ENCODE data around the gene BTBD9.

Gene BTBD9

GRCh38 chr6:38194589-38194988 is 445.1 kb downstream of the BTBD9 start:
- TF ChIP-seq CTCF (IDR thresholded peaks at IDR 0.05; ENCODE audit: low read depth, low read length): no peak
- H3K27ac ChIP-seq: no peak overlapping the region

GRCh38 chr6:38194282-38194572 is 445.5 kb downstream of the BTBD9 start:
- no peak for DNase-seq
- Histone ChIP-seq H3K9me3 (ENCODE audit: severe bottlenecking) (no peaks in the 10 kb centered on the region), H3K4me3 (ENCODE audit: low read depth, low read length) (no peak overlapping the region), H3K27ac (no peak overlapping the region), H3K36me3 (peaks cover 3% of the 10 kb centered on the region; the same call in 1 of the 2 replicates), H3K27me3 (ENCODE audit: insufficient read depth, low read depth, severe bottlenecking) (no peaks in the 10 kb centered on the region)
- TF ChIP-seq CTCF (IDR thresholded peaks at IDR 0.05; ENCODE audit: low read depth, low read length): no peak

More at GRCh38 chr6:38194589-38194988, 445.1 kb downstream of the BTBD9 start:
- Histone ChIP-seq H3K9me3 (ENCODE audit: severe bottlenecking) (no peaks in the 10 kb centered on the region), H3K36me3 (peaks cover 3% of the 10 kb centered on the region; the same call in 1 of the 2 replicates), H3K4me3 (ENCODE audit: low read depth, low read length) (no peak overlapping the region), H3K27me3 (ENCODE audit: insufficient read depth, low read depth, severe bottlenecking) (no peaks in the 10 kb centered on the region)
- DNase-seq: no peak

- no peak for TF ChIP-seq CTCF (IDR thresholded peaks at IDR 0.05; ENCODE audit: low read depth, low read length)
- Histone ChIP-seq H3K27ac (peak overlapping the region; percentile 36), H3K27me3 (ENCODE audit: insufficient read depth, low read depth, severe bottlenecking) (no peaks in the 10 kb centered on the region), H3K36me3 (peaks cover 3% of the 10 kb centered on the region; the same call in 1 of the 2 replicates), H3K9me3 (ENCODE audit: severe bottlenecking) (no peaks in the 10 kb centered on the region), H3K4me3 (ENCODE audit: low read depth, low read length) (no peak overlapping the region)
- no peak for DNase-seq
These were observed 446.0 kb downstream of the BTBD9 start for GRCh38 chr6:38193481-38194281.

GRCh38 chr6:38193051-38193450 is 446.7 kb downstream of the BTBD9 start:
- Histone ChIP-seq H3K9me3 (ENCODE audit: severe bottlenecking) (no peaks in the 10 kb centered on the region), H3K36me3 (peaks cover 3% of the 10 kb centered on the region; the same call in 1 of the 2 replicates), H3K4me3 (ENCODE audit: low read depth, low read length) (no peak overlapping the region), H3K27ac (peak overlapping the region; percentile 36), H3K27me3 (ENCODE audit: insufficient read depth, low read depth, severe bottlenecking) (no peaks in the 10 kb centered on the region)
- DNase-seq: no peak
- TF ChIP-seq CTCF (IDR thresholded peaks at IDR 0.05; ENCODE audit: low read depth, low read length): no peak

GRCh38 chr6:38192487-38192886 is 447.2 kb downstream of the BTBD9 start:
- Histone ChIP-seq H3K36me3 (peaks cover 3% of the 10 kb centered on the region; the same call in 1 of the 2 replicates), H3K9me3 (ENCODE audit: severe bottlenecking) (no peaks in the 10 kb centered on the region), H3K4me3 (ENCODE audit: low read depth, low read length) (no peak overlapping the region), H3K27ac (peak overlapping the region; percentile 28), H3K27me3 (ENCODE audit: insufficient read depth, low read depth, severe bottlenecking) (no peaks in the 10 kb centered on the region)
- peak; percentile 90 for DNase-seq
- no peak for TF ChIP-seq CTCF (IDR thresholded peaks at IDR 0.05; ENCODE audit: low read depth, low read length)

Measured in WERI-Rb-1 (cell line).